HEK293T (cell line): Measurements from ENCODE around the gene UBE4A.

Experiments
- ELF4 ChIP-seq: fragments of 450-650 bp; IDR thresholded peaks from 2 replicates; pipeline ENCODE4 v1.6.1; 2017; ENCODE audit warnings: antibody characterized with exemption
- FOXK2 ChIP-seq: fragments of 450-650 bp; IDR thresholded peaks from 2 replicates; pipeline ENCODE4 v1.6.1; 2016; ENCODE audit warnings: mild to moderate bottlenecking
- FOXM1 ChIP-seq: fragments of 450-650 bp; IDR thresholded peaks from 2 replicates; pipeline ENCODE4 v1.6.1; 2017; ENCODE audit warnings: mild to moderate bottlenecking, borderline replicate concordance
- L3MBTL2 ChIP-seq: fragments of 450-650 bp; conservative IDR thresholded peaks from 2 replicates; pipeline ENCODE4 v1.6.1; 2016; ENCODE audit warnings: mild to moderate bottlenecking
- SP1 ChIP-seq: fragments of 450-650 bp; IDR thresholded peaks from 2 replicates; pipeline ENCODE4 v1.6.1; 2017
- SUZ12 ChIP-seq: fragments of 450-650 bp; IDR thresholded peaks from 2 replicates; pipeline ENCODE4 v1.6.1; 2016; ENCODE audit warnings: mild to moderate bottlenecking
- ZNF384 ChIP-seq: fragments of 450-650 bp; IDR thresholded peaks from 2 replicates; pipeline ENCODE4 v1.6.1; 2016

- TF ChIP-seq SUZ12 (no peak), ZNF384 (no peak), SP1 (no peak), FOXM1 (no peak), FOXK2 (no peak), ELF4 (no peak), L3MBTL2 (no peak)
These were observed 37.9 kb upstream of the UBE4A start for GRCh38 chr11:118321386-118322082.
